Measurements from ENCODE around the gene P4HA1. TPM values are rescaled to one million over a fixed set of nuclear protein-coding genes. Genes with fewer than 3 reads are reported as not detected.
"Not testable (repeated sequence)": the region's sequence is repeated elsewhere in the genome, so short reads cannot be mapped to it uniquely, and the experiment has no call there.

P4HA1 gene
- total RNA-seq, 2 donors from 2014 or later = 24.4 to 37.0 TPM

- TF ChIP-seq, protein P1, sequence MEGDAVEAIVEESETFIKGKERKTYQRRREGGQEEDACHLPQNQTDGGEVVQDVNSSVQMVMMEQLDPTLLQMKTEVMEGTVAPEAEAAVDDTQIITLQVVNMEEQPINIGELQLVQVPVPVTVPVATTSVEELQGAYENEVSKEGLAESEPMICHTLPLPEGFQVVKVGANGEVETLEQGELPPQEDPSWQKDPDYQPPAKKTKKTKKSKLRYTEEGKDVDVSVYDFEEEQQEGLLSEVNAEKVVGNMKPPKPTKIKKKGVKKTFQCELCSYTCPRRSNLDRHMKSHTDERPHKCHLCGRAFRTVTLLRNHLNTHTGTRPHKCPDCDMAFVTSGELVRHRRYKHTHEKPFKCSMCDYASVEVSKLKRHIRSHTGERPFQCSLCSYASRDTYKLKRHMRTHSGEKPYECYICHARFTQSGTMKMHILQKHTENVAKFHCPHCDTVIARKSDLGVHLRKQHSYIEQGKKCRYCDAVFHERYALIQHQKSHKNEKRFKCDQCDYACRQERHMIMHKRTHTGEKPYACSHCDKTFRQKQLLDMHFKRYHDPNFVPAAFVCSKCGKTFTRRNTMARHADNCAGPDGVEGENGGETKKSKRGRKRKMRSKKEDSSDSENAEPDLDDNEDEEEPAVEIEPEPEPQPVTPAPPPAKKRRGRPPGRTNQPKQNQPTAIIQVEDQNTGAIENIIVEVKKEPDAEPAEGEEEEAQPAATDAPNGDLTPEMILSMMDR (IDR thresholded peaks at IDR 0.05) = no peak
- Histone ChIP-seq H3K27me3 (replicated peaks; ENCODE audit: insufficient read depth) (no peaks in the 10 kb centered on the region), H3K9me3 (no peaks in the 10 kb centered on the region), H3K4me1 (ENCODE audit: control insufficient read depth in 1 of 2, low read depth in 2 of 2) (peaks cover 0 to 10% of the 10 kb centered on the region in 2 donors), H3K27ac (peak within 1 kb of the TSS; percentile 72 to 87), H3K4me3 (peak within 1 kb of the TSS; percentile 79), H3K36me3 (no peaks in the 10 kb centered on the region)
- DNase-seq (ENCODE audit: low spot score) (peak; percentile 21), ATAC-seq (ENCODE audit: insufficient number of reproducible peaks, low FRiP score, low read depth) (peak; percentile 89)
Observed at GRCh38 chr10:73110345-73110849, 13.7 kb upstream of the P4HA1 start, which contains the start of gene NUDT13. TSS of gene NUDT13 (plus strand) at chr10:73110455. CDS start at chr10:73114366, 3,911 bp downstream.

DNA sequence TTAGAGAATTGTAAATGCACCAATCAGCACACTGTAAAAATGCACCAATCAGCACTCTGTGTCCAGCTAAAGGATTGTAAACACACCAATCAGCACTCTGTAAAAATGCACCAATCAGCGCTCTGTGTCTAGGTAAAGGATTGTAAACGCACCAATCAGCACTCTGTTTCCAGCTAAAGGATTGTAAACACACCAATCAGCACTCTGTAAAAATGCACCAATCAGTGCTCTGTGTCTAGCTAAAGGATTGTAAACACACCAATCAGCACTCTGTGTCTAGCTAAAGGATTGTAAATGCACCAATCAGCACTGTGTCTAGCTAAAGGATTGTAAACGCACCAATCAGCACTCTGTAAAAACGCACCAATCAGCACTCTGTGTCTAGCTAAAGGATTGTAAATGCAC lies 12.6 kb upstream of the P4HA1 start:
- not testable (repeated sequence) for H3K9me3 ChIP-seq; ATAC-seq (ENCODE audit: insufficient number of reproducible peaks, low FRiP score, low read depth); H3K36me3 ChIP-seq; H3K27ac ChIP-seq; DNase-seq (ENCODE audit: low spot score); H3K27me3 ChIP-seq (replicated peaks; ENCODE audit: insufficient read depth); H3K4me3 ChIP-seq; H3K4me1 ChIP-seq (ENCODE audit: control insufficient read depth in 1 of 2, low read depth in 2 of 2)

GRCh38 chr10:73106301-73106700 lies 9.6 kb upstream of the P4HA1 start:
- peaks cover 0 to 5% of the 10 kb centered on the region in 2 donors for H3K4me1 ChIP-seq (ENCODE audit: control insufficient read depth in 1 of 2, low read depth in 2 of 2)
- H3K9me3 ChIP-seq = no peaks in the 10 kb centered on the region
- H3K27ac ChIP-seq = no peak overlapping the region
- H3K27me3 ChIP-seq (replicated peaks; ENCODE audit: insufficient read depth) = no peaks in the 10 kb centered on the region
- TF ChIP-seq, protein P1 (IDR thresholded peaks at IDR 0.05) = no peak
- no peak for DNase-seq (ENCODE audit: low spot score)
- no peak for ATAC-seq (ENCODE audit: insufficient number of reproducible peaks, low FRiP score, low read depth)
- no peak overlapping the region for H3K4me3 ChIP-seq
- H3K36me3 ChIP-seq = no peaks in the 10 kb centered on the region

DNA sequence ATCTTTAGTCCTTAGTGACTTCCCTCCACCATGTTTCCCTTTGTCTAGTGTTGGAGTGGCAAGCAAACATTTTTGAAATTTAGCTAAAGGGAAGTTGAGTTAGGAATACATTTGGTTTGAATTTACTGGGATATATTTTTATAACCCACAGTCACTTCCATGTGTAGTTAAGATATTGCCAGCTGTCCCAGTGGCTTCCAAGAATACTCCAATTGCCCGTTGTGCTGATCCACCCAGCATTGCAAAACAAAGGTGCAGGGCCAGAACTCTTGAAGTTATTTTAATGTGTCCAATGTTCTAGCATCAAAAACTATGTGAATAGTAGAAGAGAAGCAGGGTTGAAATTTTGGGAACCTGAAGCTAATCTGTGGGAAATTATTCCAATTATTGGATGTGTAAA lies 2.5 kb upstream of the P4HA1 start:
- Histone ChIP-seq H3K27me3 (replicated peaks; ENCODE audit: insufficient read depth) (no peaks in the 10 kb centered on the region), H3K4me3 (no peak overlapping the region), H3K36me3 (no peaks in the 10 kb centered on the region), H3K4me1 (ENCODE audit: control insufficient read depth in 1 of 2, low read depth in 2 of 2) (peaks cover 0 to 12% of the 10 kb centered on the region in 2 donors), H3K9me3 (no peaks in the 10 kb centered on the region), H3K27ac (no peak overlapping the region)
- TF ChIP-seq, protein P1 (IDR thresholded peaks at IDR 0.05) = no peak
- DNase-seq (ENCODE audit: low spot score) (no peak), ATAC-seq (ENCODE audit: insufficient number of reproducible peaks, low FRiP score, low read depth) (no peak)

- TF ChIP-seq, protein P1 (IDR thresholded peaks at IDR 0.05) = no peak
- peaks cover 0 to 21% of the 10 kb centered on the region in 2 donors for H3K4me1 ChIP-seq (ENCODE audit: control insufficient read depth in 1 of 2, low read depth in 2 of 2)
- no peaks in the 10 kb centered on the region for H3K9me3 ChIP-seq
- ATAC-seq (ENCODE audit: insufficient number of reproducible peaks, low FRiP score, low read depth) (no peak), DNase-seq (ENCODE audit: low spot score) (no peak)
- H3K36me3 ChIP-seq = no peaks in the 10 kb centered on the region
- no peaks in the 10 kb centered on the region for H3K27me3 ChIP-seq (replicated peaks; ENCODE audit: insufficient read depth)
- H3K27ac ChIP-seq = peak overlapping the region; percentile 81 to 95
- H3K4me3 ChIP-seq = peak overlapping the region; percentile 99
Observed at GRCh38 chr10:73097305-73097670, 622 bp upstream of the P4HA1 start.

DNA sequence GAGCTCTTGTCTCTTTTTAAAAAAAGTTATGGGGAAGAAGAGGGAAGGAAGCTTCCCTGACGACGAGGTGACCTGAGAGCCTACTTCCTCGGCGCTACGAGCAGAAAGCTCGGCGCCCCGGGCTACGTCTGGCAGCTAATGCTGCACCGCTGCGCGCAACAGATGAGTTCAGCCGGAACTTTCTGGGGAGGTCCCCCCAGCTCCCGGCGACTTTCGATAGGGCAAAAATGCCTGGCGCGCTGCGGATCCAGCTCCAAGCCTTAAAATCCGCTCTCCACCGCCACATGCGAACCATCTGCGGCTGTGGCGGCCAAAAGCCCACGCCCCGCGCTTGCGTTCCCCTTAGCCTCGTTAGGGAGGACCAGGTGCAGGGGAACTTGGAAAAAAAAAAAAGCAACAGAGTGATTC lies 621 bp downstream of the P4HA1 start:
- Histone ChIP-seq H3K36me3 (no peaks in the 10 kb centered on the region), H3K4me3 (peak overlapping the region; percentile 99), H3K27ac (peak overlapping the region; percentile 95), H3K4me1 (ENCODE audit: control insufficient read depth in 1 of 2, low read depth in 2 of 2) (peaks cover 3 to 21% of the 10 kb centered on the region in 2 donors), H3K27me3 (replicated peaks; ENCODE audit: insufficient read depth) (no peaks in the 10 kb centered on the region), H3K9me3 (no peaks in the 10 kb centered on the region)
- peak; percentile 15 for ATAC-seq (ENCODE audit: insufficient number of reproducible peaks, low FRiP score, low read depth)
- no peak for DNase-seq (ENCODE audit: low spot score)
- TF ChIP-seq, protein P1 (IDR thresholded peaks at IDR 0.05) = no peak

All from thoracic aorta (tissue), 2 donors.